ENCODE measurements around the gene NOP53.
"Not testable (repeated sequence)": the region's sequence is repeated elsewhere in the genome, so short reads cannot be mapped to it uniquely, and the experiment has no call there.

NOP53 gene

GRCh38 chr19:47762615-47763308 is 17.4 kb downstream of the NOP53 start:
- H3K4me3 ChIP-seq (replicated peaks; ENCODE audit: insufficient read depth, low read length), result no peak overlapping the region
- DNase-seq (ENCODE audit: low read depth in 1 of 2, low spot score in 1 of 2), result no peak
- no peaks in the 10 kb centered on the region for H3K27me3 ChIP-seq (ENCODE audit: insufficient read depth, poor library complexity, severe bottlenecking)
- no peak for TF ChIP-seq POLR2AphosphoS5 (IDR thresholded peaks at IDR 0.05; ENCODE audit: low read depth)
- TF ChIP-seq SPI1 (IDR thresholded peaks at IDR 0.05; ENCODE audit: borderline replicate concordance, low read depth), result no peak
- no peak for TF ChIP-seq GABPA (IDR thresholded peaks at IDR 0.05; ENCODE audit: low read depth)
- TF ChIP-seq CTCF (IDR thresholded peaks at IDR 0.05; ENCODE audit: insufficient read depth, low read length), result no peak
- no peak for TF ChIP-seq REST (IDR thresholded peaks at IDR 0.05; ENCODE audit: insufficient replicate concordance, low read depth)
- no peak overlapping the region for H3K27ac ChIP-seq (replicated peaks)

GRCh38 chr19:47764705-47765104 is 19.4 kb downstream of the NOP53 start:
- H3K4me3 ChIP-seq (replicated peaks; ENCODE audit: insufficient read depth, low read length); H3K27me3 ChIP-seq (ENCODE audit: insufficient read depth, poor library complexity, severe bottlenecking); H3K27ac ChIP-seq (replicated peaks); DNase-seq (ENCODE audit: low read depth in 1 of 2, low spot score in 1 of 2): not testable (repeated sequence)

- peak in 1 of 2 experiments; percentile 54 for DNase-seq (ENCODE audit: low read depth in 1 of 2, low spot score in 1 of 2)
- H3K27me3 ChIP-seq (ENCODE audit: insufficient read depth, poor library complexity, severe bottlenecking), result no peaks in the 10 kb centered on the region
- TF ChIP-seq SPI1 (IDR thresholded peaks at IDR 0.05; ENCODE audit: borderline replicate concordance, low read depth) (no peak), CTCF (IDR thresholded peaks at IDR 0.05; ENCODE audit: insufficient read depth, low read length) (peak; percentile 72)
- no peak overlapping the region for H3K27ac ChIP-seq (replicated peaks)
- no peak overlapping the region for H3K4me3 ChIP-seq (replicated peaks; ENCODE audit: insufficient read depth, low read length)
These were observed 20.4 kb downstream of the NOP53 start for GRCh38 chr19:47765523-47766358.

- Histone ChIP-seq H3K27me3 (ENCODE audit: insufficient read depth, poor library complexity, severe bottlenecking) (no peaks in the 10 kb centered on the region), H3K4me3 (replicated peaks; ENCODE audit: insufficient read depth, low read length) (no peak overlapping the region), H3K27ac (replicated peaks) (no peak overlapping the region)
- TF ChIP-seq POLR2AphosphoS5 (IDR thresholded peaks at IDR 0.05; ENCODE audit: low read depth), result no peak
- no peak for TF ChIP-seq SPI1 (IDR thresholded peaks at IDR 0.05; ENCODE audit: borderline replicate concordance, low read depth)
- TF ChIP-seq CTCF (IDR thresholded peaks at IDR 0.05; ENCODE audit: insufficient read depth, low read length), result no peak
- TF ChIP-seq GABPA (IDR thresholded peaks at IDR 0.05; ENCODE audit: low read depth), result no peak
- TF ChIP-seq REST (IDR thresholded peaks at IDR 0.05; ENCODE audit: insufficient replicate concordance, low read depth), result no peak
- DNase-seq (ENCODE audit: low read depth in 1 of 2, low spot score in 1 of 2), result no peak
These were observed 20.9 kb downstream of the NOP53 start for GRCh38 chr19:47766359-47766620.
